ENCODE measurements around the gene SMARCA2. TPM values are rescaled to one million over a fixed set of nuclear protein-coding genes. Genes with fewer than 3 reads are reported as not detected.

The SMARCA2 gene
- total RNA-seq, 1 donor from 2014 or later: 98.0 TPM

- no peaks in the 10 kb centered on the region for H3K27me3 ChIP-seq (ENCODE audit: low read depth)
- peaks cover 50% of the 10 kb centered on the region for H3K4me1 ChIP-seq
- no peak for DNase-seq
- TF ChIP-seq CTCF (IDR thresholded peaks at IDR 0.05; ENCODE audit: borderline replicate concordance): no peak
- intact Hi-C loops (cut with micrococcal nuclease): no loop called here
- no peak overlapping the region for H3K27ac ChIP-seq (replicated peaks)
- H3K9me3 ChIP-seq (replicated peaks): no peaks in the 10 kb centered on the region
- peaks cover 22% of the 10 kb centered on the region for H3K36me3 ChIP-seq
- no peak overlapping the region for H3K4me3 ChIP-seq
These were observed 149.1 kb downstream of the SMARCA2 start for GRCh38 chr9:2164268-2164667.

- H3K36me3 ChIP-seq: peaks cover 32% of the 10 kb centered on the region
These were observed 151.1 kb downstream of the SMARCA2 start for GRCh38 chr9:2166203-2166602.

GRCh38 chr9:2169035-2169434 is 153.9 kb downstream of the SMARCA2 start:
- intact Hi-C loops (cut with micrococcal nuclease): no loop called here
- no peaks in the 10 kb centered on the region for H3K27me3 ChIP-seq (ENCODE audit: low read depth)
- H3K4me1 ChIP-seq: peaks cover 44% of the 10 kb centered on the region
- H3K27ac ChIP-seq (replicated peaks): no peak overlapping the region
- no peak overlapping the region for H3K4me3 ChIP-seq
- no peak for TF ChIP-seq CTCF (IDR thresholded peaks at IDR 0.05; ENCODE audit: borderline replicate concordance)
- DNase-seq: no peak
- no peaks in the 10 kb centered on the region for H3K9me3 ChIP-seq (replicated peaks)
- H3K36me3 ChIP-seq: peaks cover 24% of the 10 kb centered on the region

More at GRCh38 chr9:2166203-2166602, 151.1 kb downstream of the SMARCA2 start:
- H3K27me3 ChIP-seq (ENCODE audit: low read depth): no peaks in the 10 kb centered on the region
- TF ChIP-seq CTCF (IDR thresholded peaks at IDR 0.05; ENCODE audit: borderline replicate concordance): no peak
- H3K9me3 ChIP-seq (replicated peaks): no peaks in the 10 kb centered on the region
- intact Hi-C loops (cut with micrococcal nuclease): no loop called here
- H3K27ac ChIP-seq (replicated peaks): no peak overlapping the region
- DNase-seq: no peak
- H3K4me1 ChIP-seq: peaks cover 40% of the 10 kb centered on the region
- H3K4me3 ChIP-seq: no peak overlapping the region

- intact Hi-C loops (cut with micrococcal nuclease): no loop called here
- no peak for DNase-seq
- Histone ChIP-seq H3K4me3 (no peak overlapping the region), H3K9me3 (replicated peaks) (no peaks in the 10 kb centered on the region), H3K4me1 (peaks cover 53% of the 10 kb centered on the region), H3K27me3 (ENCODE audit: low read depth) (no peaks in the 10 kb centered on the region), H3K36me3 (peaks cover 24% of the 10 kb centered on the region), H3K27ac (replicated peaks) (no peak overlapping the region)
- no peak for TF ChIP-seq CTCF (IDR thresholded peaks at IDR 0.05; ENCODE audit: borderline replicate concordance)
These were observed 155.6 kb downstream of the SMARCA2 start for GRCh38 chr9:2170722-2171121.

- Histone ChIP-seq H3K27ac (replicated peaks) (no peak overlapping the region), H3K36me3 (peaks cover 19% of the 10 kb centered on the region), H3K4me3 (no peak overlapping the region), H3K9me3 (replicated peaks) (no peaks in the 10 kb centered on the region), H3K27me3 (ENCODE audit: low read depth) (no peaks in the 10 kb centered on the region), H3K4me1 (peaks cover 40% of the 10 kb centered on the region)
- no peak for DNase-seq
- intact Hi-C loops (cut with micrococcal nuclease): no loop called here
- no peak for TF ChIP-seq CTCF (IDR thresholded peaks at IDR 0.05; ENCODE audit: borderline replicate concordance)
These were observed 158.0 kb downstream of the SMARCA2 start for GRCh38 chr9:2173170-2173569.

GRCh38 chr9:2173861-2174260 is 158.7 kb downstream of the SMARCA2 start:
- Histone ChIP-seq H3K27me3 (ENCODE audit: low read depth) (no peaks in the 10 kb centered on the region), H3K36me3 (peaks cover 19% of the 10 kb centered on the region), H3K27ac (replicated peaks) (no peak overlapping the region), H3K9me3 (replicated peaks) (no peaks in the 10 kb centered on the region), H3K4me1 (peaks cover 46% of the 10 kb centered on the region), H3K4me3 (no peak overlapping the region)
- DNase-seq: no peak
- no peak for TF ChIP-seq CTCF (IDR thresholded peaks at IDR 0.05; ENCODE audit: borderline replicate concordance)
- intact Hi-C loops (cut with micrococcal nuclease): no loop called here

Data from left ventricle myocardium inferior (tissue), 1 donor.